Endothelial cell (in vitro differentiated cells): ENCODE results near the gene CD83. TPM values are rescaled to one million over a fixed set of nuclear protein-coding genes. Genes with fewer than 3 reads are reported as not detected.

Source experiments
- DNase-seq: peaks from one replicate; pipeline ENCODE4 v3.0.0; 2021; ENCODE audit warnings: low spot score
- H3K27ac Mint-ChIP-seq: one replicate; pipeline ENCODE4 v1.8.0; 2021; ENCODE audit warnings: mixed read lengths, inconsistent platforms; ENCODE audit not compliant: unreplicated experiment
- H3K27me3 Mint-ChIP-seq: one replicate; pipeline ENCODE4 v1.8.0; 2021; ENCODE audit warnings: mild to moderate bottlenecking, moderate library complexity, mixed read lengths, inconsistent platforms; ENCODE audit not compliant: unreplicated experiment
- H3K36me3 Mint-ChIP-seq: one replicate; pipeline ENCODE4 v1.8.0; 2021; ENCODE audit warnings: mild to moderate bottlenecking, low read depth, mixed read lengths, inconsistent platforms; ENCODE audit not compliant: unreplicated experiment
- H3K4me1 Mint-ChIP-seq: one replicate; pipeline ENCODE4 v1.8.0; 2021; ENCODE audit warnings: mild to moderate bottlenecking, mixed read lengths, inconsistent platforms; ENCODE audit not compliant: unreplicated experiment
- H3K4me3 Mint-ChIP-seq: one replicate; pipeline ENCODE4 v1.8.0; 2021; ENCODE audit warnings: mild to moderate bottlenecking, mixed read lengths, inconsistent platforms; ENCODE audit not compliant: unreplicated experiment
- H3K9me3 Mint-ChIP-seq: one replicate; pipeline ENCODE4 v1.8.0; 2021; ENCODE audit warnings: mixed read lengths, inconsistent platforms; ENCODE audit not compliant: unreplicated experiment
- total RNA-seq: library from RNA; stranded (reverse); fragmentation: NEBNext Ultra II Directional; extraction: Animal tissue kit (Norgen Biotek cat#: 25700); gene quantifications from one replicate; pipeline ENCODE4 v1.2.1, GENCODE V29; 2021; ENCODE audit not compliant: unreplicated experiment
- TF ChIP-seq, protein P1 (sequence below): fragments of 200-600 bp; sonication (generic); IDR thresholded peaks from one replicate; pipeline ENCODE4 v1.5.0; 2021; ENCODE audit warnings: antibody characterized with exemption; ENCODE audit not compliant: unreplicated experiment

CD83 gene
- total RNA-seq, 1 donor from 2014 or later, result 4.3 TPM

DNA sequence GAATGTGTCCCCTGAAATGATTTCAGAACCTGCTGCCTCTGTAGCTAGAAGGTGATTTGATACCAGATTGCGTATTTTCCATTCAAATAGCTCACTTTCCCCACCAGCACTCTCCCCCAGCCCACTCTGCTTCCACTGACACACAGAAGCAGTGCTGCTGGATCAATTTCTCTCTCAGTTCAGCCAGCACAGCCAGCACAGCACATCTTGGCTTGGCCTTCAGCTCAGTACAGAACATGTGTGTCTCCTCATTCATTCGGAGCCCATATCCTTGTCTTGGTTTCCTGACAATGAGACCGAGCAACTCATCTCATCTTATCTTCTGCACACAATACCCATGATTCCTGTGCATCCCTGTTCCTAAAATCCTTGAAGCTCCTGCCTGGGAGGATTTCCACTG lies 33.8 kb upstream of the CD83 start:
- H3K27ac Mint-ChIP-seq, result no peak overlapping the region
- TF ChIP-seq, protein P1, sequence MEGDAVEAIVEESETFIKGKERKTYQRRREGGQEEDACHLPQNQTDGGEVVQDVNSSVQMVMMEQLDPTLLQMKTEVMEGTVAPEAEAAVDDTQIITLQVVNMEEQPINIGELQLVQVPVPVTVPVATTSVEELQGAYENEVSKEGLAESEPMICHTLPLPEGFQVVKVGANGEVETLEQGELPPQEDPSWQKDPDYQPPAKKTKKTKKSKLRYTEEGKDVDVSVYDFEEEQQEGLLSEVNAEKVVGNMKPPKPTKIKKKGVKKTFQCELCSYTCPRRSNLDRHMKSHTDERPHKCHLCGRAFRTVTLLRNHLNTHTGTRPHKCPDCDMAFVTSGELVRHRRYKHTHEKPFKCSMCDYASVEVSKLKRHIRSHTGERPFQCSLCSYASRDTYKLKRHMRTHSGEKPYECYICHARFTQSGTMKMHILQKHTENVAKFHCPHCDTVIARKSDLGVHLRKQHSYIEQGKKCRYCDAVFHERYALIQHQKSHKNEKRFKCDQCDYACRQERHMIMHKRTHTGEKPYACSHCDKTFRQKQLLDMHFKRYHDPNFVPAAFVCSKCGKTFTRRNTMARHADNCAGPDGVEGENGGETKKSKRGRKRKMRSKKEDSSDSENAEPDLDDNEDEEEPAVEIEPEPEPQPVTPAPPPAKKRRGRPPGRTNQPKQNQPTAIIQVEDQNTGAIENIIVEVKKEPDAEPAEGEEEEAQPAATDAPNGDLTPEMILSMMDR, result no peak
- H3K4me1 Mint-ChIP-seq, result no peaks in the 10 kb centered on the region
- no peaks in the 10 kb centered on the region for H3K9me3 Mint-ChIP-seq
- H3K4me3 Mint-ChIP-seq, result no peak overlapping the region
- H3K36me3 Mint-ChIP-seq, result no peaks in the 10 kb centered on the region
- H3K27me3 Mint-ChIP-seq, result no peaks in the 10 kb centered on the region
- DNase-seq, result no peak

GRCh38 chr6:14084388-14084787 lies 33.2 kb upstream of the CD83 start:
- Mint-ChIP-seq H3K4me1 (no peaks in the 10 kb centered on the region), H3K27me3 (no peaks in the 10 kb centered on the region), H3K4me3 (no peak overlapping the region), H3K9me3 (no peaks in the 10 kb centered on the region), H3K27ac (no peak overlapping the region), H3K36me3 (no peaks in the 10 kb centered on the region)
- DNase-seq, result no peak
- TF ChIP-seq, protein P1, result no peak

DNA sequence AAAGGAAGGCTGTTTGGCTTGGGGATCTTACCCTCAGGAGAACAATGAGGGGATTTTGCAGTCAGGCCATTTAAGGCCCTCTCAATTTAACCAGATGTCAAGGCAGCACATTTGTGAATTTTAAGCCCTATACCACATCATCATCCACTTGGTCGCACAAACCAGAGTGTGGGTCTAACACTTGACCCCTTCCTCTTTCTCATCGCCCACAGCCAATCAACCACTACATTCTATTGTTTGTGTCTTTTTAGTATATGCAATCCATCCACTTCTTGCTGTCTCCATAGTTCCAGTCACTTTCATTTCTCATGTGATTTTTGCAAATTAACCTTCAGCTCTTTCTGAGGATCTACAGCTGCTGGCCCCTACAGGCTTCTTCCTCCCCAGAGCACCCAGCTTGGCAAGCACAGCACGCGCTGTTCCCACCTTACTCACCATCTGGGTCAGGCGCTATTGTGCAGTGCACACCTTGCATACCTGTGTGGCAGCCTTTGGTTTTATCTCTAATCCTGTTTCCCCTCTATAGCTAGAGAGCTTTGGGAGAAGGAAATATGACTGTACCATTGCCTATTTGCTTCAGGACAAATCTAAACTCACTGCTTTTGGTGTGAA lies 32.3 kb upstream of the CD83 start:
- DNase-seq, result no peak
- TF ChIP-seq, protein P1, result no peak
- H3K9me3 Mint-ChIP-seq, result no peaks in the 10 kb centered on the region
- H3K4me3 Mint-ChIP-seq, result no peak overlapping the region
- H3K36me3 Mint-ChIP-seq, result no peaks in the 10 kb centered on the region
- H3K4me1 Mint-ChIP-seq, result no peaks in the 10 kb centered on the region
- H3K27ac Mint-ChIP-seq, result no peak overlapping the region
- H3K27me3 Mint-ChIP-seq, result no peaks in the 10 kb centered on the region

DNA sequence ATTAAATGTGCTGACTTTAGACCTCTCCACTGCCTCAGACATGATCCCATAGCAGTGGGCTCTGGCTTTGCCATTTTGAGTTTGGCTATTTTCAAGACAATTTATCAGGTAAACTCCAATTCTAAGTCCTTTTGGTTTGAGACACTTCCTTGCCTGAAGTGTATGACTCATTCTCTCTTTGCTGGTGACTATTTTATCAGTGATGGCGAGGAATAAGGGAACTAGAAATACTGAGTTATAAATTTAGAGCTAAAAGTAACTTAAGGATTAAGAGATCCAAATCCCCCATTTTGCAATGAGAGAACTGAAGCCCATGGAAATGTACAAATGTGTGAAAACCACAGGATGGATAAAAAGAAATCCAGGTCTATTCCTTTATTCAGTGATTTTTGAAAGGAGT lies 30.9 kb upstream of the CD83 start:
- no peak overlapping the region for H3K4me3 Mint-ChIP-seq
- H3K27ac Mint-ChIP-seq, result no peak overlapping the region
- TF ChIP-seq, protein P1, result no peak
- no peaks in the 10 kb centered on the region for H3K36me3 Mint-ChIP-seq
- H3K4me1 Mint-ChIP-seq, result no peaks in the 10 kb centered on the region
- H3K27me3 Mint-ChIP-seq, result no peaks in the 10 kb centered on the region
- DNase-seq, result no peak
- no peaks in the 10 kb centered on the region for H3K9me3 Mint-ChIP-seq

- Mint-ChIP-seq H3K4me3 (no peak overlapping the region), H3K9me3 (no peaks in the 10 kb centered on the region), H3K4me1 (no peaks in the 10 kb centered on the region), H3K27me3 (no peaks in the 10 kb centered on the region), H3K27ac (no peak overlapping the region), H3K36me3 (no peaks in the 10 kb centered on the region)
- DNase-seq, result no peak
- TF ChIP-seq, protein P1, result no peak
Observed at GRCh38 chr6:14088600-14089192, 28.9 kb upstream of the CD83 start.
